HL-60 (cell line): Measurements from ENCODE around the gene SH3RF1.

Experiments
- DNase-seq, 2 experiments: peaks; one replicate each; pipeline ENCODE4 v3.0.0-alpha.2; 2010 to 2020; ENCODE audit warnings: low read depth in 1 of 2, low spot score in 1 of 2
- H3K27ac ChIP-seq: fragments of 250-450 bp; sonication (Bioruptor Pico); replicated peaks from 2 replicates; pipeline ENCODE4 v1.5.1; 2020; ENCODE audit warnings: mild to moderate bottlenecking, moderate library complexity
- H3K27me3 ChIP-seq: fragments of 250-450 bp; sonication (Bioruptor Pico); 2 replicates; pipeline ENCODE4 v1.5.1; 2021; ENCODE audit warnings: mild to moderate bottlenecking, moderate library complexity; ENCODE audit not compliant: insufficient read depth, poor library complexity, severe bottlenecking
- H3K4me3 ChIP-seq: replicated peaks from 2 replicates; pipeline ENCODE4 v1.5.1; 2011; ENCODE audit warnings: mild to moderate bottlenecking, control low read depth, low read length; ENCODE audit not compliant: insufficient read depth
- GABPA ChIP-seq: IDR thresholded peaks from 2 replicates; pipeline ENCODE4 v1.6.1; 2012; ENCODE audit warnings: low read depth
- POLR2AphosphoS5 ChIP-seq: IDR thresholded peaks from 2 replicates; pipeline ENCODE4 v1.6.1; 2012; ENCODE audit warnings: low read depth
- SPI1 ChIP-seq: IDR thresholded peaks from 2 replicates; pipeline ENCODE4 v1.6.1; 2012; ENCODE audit warnings: low read depth, mild to moderate bottlenecking, borderline replicate concordance
- TF ChIP-seq, protein P1 (sequence below): IDR thresholded peaks from 2 replicates; pipeline ENCODE4 v1.6.1; 2012; ENCODE audit warnings: low read depth; ENCODE audit not compliant: insufficient replicate concordance
- TF ChIP-seq, protein P2 (sequence below): IDR thresholded peaks from one replicate; pipeline ENCODE4 v1.5.1; 2011; ENCODE audit warnings: low read length, control low read depth, inconsistent platforms; ENCODE audit not compliant: insufficient read depth

Gene SH3RF1

DNA sequence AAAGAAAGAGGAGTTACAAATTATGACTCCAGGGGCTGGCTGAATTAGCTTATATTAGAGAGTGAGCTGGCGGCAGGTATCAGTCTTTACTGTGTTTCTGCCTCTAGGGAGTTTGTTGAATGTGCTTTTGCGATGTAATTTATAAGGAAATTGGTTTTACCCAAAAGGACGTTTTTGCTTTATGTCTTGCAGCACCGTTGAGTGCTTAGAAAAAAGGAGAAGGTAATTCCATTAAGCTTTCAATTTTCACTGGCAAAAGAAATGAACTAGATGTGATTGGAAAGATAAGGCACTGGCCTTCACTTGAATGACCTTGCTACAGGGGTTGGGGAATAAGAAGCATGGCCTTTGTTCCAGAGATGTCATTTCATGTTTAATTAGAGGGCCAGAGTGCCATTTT lies 185.8 kb downstream of the SH3RF1 start:
- Histone ChIP-seq H3K27ac (no peak overlapping the region), H3K4me3 (no peak overlapping the region), H3K27me3 (no peaks in the 10 kb centered on the region)
- DNase-seq: no peak
- TF ChIP-seq, protein P1, sequence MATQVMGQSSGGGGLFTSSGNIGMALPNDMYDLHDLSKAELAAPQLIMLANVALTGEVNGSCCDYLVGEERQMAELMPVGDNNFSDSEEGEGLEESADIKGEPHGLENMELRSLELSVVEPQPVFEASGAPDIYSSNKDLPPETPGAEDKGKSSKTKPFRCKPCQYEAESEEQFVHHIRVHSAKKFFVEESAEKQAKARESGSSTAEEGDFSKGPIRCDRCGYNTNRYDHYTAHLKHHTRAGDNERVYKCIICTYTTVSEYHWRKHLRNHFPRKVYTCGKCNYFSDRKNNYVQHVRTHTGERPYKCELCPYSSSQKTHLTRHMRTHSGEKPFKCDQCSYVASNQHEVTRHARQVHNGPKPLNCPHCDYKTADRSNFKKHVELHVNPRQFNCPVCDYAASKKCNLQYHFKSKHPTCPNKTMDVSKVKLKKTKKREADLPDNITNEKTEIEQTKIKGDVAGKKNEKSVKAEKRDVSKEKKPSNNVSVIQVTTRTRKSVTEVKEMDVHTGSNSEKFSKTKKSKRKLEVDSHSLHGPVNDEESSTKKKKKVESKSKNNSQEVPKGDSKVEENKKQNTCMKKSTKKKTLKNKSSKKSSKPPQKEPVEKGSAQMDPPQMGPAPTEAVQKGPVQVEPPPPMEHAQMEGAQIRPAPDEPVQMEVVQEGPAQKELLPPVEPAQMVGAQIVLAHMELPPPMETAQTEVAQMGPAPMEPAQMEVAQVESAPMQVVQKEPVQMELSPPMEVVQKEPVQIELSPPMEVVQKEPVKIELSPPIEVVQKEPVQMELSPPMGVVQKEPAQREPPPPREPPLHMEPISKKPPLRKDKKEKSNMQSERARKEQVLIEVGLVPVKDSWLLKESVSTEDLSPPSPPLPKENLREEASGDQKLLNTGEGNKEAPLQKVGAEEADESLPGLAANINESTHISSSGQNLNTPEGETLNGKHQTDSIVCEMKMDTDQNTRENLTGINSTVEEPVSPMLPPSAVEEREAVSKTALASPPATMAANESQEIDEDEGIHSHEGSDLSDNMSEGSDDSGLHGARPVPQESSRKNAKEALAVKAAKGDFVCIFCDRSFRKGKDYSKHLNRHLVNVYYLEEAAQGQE: no peak
- TF ChIP-seq SPI1 (no peak), GABPA (no peak), POLR2AphosphoS5 (no peak)
- TF ChIP-seq, protein P2, sequence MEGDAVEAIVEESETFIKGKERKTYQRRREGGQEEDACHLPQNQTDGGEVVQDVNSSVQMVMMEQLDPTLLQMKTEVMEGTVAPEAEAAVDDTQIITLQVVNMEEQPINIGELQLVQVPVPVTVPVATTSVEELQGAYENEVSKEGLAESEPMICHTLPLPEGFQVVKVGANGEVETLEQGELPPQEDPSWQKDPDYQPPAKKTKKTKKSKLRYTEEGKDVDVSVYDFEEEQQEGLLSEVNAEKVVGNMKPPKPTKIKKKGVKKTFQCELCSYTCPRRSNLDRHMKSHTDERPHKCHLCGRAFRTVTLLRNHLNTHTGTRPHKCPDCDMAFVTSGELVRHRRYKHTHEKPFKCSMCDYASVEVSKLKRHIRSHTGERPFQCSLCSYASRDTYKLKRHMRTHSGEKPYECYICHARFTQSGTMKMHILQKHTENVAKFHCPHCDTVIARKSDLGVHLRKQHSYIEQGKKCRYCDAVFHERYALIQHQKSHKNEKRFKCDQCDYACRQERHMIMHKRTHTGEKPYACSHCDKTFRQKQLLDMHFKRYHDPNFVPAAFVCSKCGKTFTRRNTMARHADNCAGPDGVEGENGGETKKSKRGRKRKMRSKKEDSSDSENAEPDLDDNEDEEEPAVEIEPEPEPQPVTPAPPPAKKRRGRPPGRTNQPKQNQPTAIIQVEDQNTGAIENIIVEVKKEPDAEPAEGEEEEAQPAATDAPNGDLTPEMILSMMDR: no peak

DNA sequence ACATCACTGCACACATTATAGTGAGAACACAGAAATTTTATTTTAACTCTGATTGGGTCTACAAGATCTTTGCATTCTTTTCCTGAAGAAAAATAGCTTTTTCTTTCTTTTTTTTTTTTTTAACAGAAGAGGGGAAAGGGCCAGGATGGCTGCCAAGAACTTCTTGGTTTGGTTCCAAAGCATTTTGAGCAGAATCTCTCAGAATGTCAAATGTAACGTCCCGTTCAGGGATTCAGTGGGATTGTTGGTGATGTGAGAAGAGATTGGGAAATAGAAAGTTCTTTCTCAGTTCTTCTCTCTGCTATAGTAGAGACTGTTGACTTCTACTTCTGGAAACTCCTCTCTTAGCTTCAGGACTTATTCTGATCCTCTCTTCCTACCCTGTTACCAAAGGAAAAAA lies 189.8 kb downstream of the SH3RF1 start:
- Histone ChIP-seq H3K27me3 (no peaks in the 10 kb centered on the region), H3K4me3 (no peak overlapping the region), H3K27ac (no peak overlapping the region)
- no peak for DNase-seq
- TF ChIP-seq POLR2AphosphoS5: no peak
- TF ChIP-seq, protein P1: no peak
- TF ChIP-seq, protein P2: no peak
- no peak for TF ChIP-seq SPI1
- no peak for TF ChIP-seq GABPA

DNA sequence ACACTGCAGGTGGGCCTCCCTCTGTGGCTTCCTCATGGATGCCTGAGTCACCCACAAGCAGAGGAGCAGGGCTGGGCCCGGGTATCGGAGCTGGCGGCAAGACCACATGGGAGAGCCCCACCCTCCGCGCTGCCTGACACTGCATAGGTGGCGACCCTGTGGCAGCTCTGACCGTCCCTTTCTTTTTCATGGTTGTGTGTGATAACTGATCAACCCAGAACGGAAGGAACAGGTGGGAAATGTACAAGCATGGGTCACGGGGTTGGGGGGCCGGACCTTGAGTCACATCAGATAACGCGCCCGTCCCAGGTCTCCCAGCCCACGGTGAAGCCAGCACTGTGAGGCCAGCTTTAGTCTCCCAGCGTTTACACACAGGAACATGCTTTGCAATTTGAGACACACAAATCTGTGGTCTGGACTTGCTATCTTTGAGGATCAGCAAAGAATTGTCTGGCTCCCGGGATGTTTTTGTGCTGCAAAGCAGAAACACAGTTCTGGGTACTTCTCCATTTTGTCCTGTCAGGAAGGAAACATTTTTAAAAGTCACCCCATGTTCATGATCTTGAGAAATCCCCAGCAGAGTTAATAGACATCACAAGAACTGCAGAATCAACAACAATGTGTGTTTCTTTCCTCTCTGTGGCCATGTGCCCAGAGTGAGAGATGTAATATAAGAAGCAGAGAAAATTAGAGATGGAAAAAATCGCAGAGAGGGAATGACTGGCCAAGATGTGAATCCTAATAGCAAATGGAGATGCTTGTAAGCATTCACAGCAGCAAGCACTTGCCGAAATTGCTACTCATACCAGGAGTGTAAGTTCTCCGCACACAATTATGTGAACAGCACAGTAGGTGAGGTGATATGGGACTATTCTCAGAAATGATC lies 190.6 kb downstream of the SH3RF1 start:
- peak overlapping the region; percentile 42 for H3K4me3 ChIP-seq
- DNase-seq: peak in 1 of 2 experiments; percentile 69
- no peaks in the 10 kb centered on the region for H3K27me3 ChIP-seq
- TF ChIP-seq, protein P1: no peak
- TF ChIP-seq, protein P2: no peak
- peak; percentile 31; the same call in 1 of the 2 replicates for TF ChIP-seq SPI1
- peak overlapping the region; percentile 56 for H3K27ac ChIP-seq
